Fibroblast of villous mesenchyme (primary cell): ENCODE results near the gene GPX2. TPM values are rescaled to one million over a fixed set of nuclear protein-coding genes. Genes with fewer than 3 reads are reported as not detected.

Source experiments
- DNase-seq: peaks from one replicate; pipeline ENCODE4 v3.0.0-alpha.2; 2010; ENCODE audit warnings: low read depth
- H3K4me3 ChIP-seq: 2 replicates; pipeline ENCODE4 v1.5.1; 2011; ENCODE audit warnings: low read depth, mild to moderate bottlenecking, low read length
- total RNA-seq: library from RNA; depleted of rRNA; stranded (reverse); fragments of >200 nt; gene quantifications from 2 replicates; pipeline ENCODE4 v1.2.3, GENCODE V29; 2012
- TF ChIP-seq, protein P1 (sequence below): IDR thresholded peaks from 2 replicates; pipeline ENCODE4 v1.5.1; 2012; ENCODE audit warnings: low read depth, mild to moderate bottlenecking, low read length; ENCODE audit not compliant: insufficient read depth

GPX2 gene
- total RNA-seq, result not detected in 2 replicates

- H3K4me3 ChIP-seq, result no peak within 1 kb of the TSS
- TF ChIP-seq, protein P1, sequence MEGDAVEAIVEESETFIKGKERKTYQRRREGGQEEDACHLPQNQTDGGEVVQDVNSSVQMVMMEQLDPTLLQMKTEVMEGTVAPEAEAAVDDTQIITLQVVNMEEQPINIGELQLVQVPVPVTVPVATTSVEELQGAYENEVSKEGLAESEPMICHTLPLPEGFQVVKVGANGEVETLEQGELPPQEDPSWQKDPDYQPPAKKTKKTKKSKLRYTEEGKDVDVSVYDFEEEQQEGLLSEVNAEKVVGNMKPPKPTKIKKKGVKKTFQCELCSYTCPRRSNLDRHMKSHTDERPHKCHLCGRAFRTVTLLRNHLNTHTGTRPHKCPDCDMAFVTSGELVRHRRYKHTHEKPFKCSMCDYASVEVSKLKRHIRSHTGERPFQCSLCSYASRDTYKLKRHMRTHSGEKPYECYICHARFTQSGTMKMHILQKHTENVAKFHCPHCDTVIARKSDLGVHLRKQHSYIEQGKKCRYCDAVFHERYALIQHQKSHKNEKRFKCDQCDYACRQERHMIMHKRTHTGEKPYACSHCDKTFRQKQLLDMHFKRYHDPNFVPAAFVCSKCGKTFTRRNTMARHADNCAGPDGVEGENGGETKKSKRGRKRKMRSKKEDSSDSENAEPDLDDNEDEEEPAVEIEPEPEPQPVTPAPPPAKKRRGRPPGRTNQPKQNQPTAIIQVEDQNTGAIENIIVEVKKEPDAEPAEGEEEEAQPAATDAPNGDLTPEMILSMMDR, result no peak
- no peak for DNase-seq
Measured at GRCh38 chr14:64942531-64943111, at the start of gene GPX2. TSS of gene GPX2 (minus strand) at chr14:64942745. CDS start at chr14:64942726, 19 bp downstream.

- TF ChIP-seq, protein P1, result no peak
- no peak for DNase-seq
- no peak overlapping the region for H3K4me3 ChIP-seq
Measured at GRCh38 chr14:64990939-64991338, 48.4 kb upstream of the GPX2 start.

DNA sequence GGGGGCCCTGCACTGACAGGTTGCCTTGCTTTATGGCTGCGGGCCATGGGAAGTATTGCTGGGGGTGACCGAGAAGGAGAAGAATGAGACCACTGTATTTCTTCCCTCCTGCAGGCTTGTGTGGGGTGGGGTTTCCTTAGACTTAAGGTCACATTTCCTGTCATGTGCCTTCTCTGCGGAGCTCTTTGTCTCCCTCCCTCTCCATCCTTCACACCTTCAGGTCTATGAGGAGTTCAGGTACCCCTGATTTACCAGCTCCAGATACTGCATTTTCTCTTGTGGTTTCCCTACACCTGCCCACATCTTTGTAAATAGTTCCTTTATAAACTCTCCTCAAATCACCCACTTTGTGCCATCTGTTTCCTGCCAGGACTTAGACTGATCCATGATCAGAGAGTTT, 47.8 kb upstream of the GPX2 start:
- no peak for DNase-seq
- TF ChIP-seq, protein P1, result no peak
- H3K4me3 ChIP-seq, result no peak overlapping the region

DNA sequence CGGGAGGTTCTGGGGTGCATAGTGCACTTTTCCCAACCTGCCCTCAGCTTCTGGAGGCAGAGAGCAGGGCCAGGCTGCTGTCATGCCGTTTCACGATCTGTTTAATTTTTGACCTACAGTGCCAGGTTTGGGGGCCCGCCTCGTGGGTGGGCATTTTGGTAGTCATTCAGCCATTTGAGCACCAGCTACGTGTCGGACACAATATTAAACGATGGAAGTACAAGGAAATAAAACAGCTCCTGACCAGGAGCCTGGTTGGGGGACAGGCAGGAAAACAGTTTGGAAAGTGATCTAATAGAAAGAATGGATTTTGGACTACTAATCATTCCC, 44.9 kb upstream of the GPX2 start:
- TF ChIP-seq, protein P1, result no peak
- H3K4me3 ChIP-seq, result peak overlapping the region; percentile 92
- no peak for DNase-seq

- TF ChIP-seq, protein P1, result peak; percentile 65
- DNase-seq, result peak; percentile 97
- H3K4me3 ChIP-seq, result peak within 1 kb of the TSS; percentile 92
Measured at GRCh38 chr14:64986648-64987437, 44.3 kb upstream of the GPX2 start, which contains the start of gene FNTB. TSS of gene FNTB (plus strand) at chr14:64986895. CDS start at chr14:64986954, 59 bp downstream.

- TF ChIP-seq, protein P1, result peak; percentile 66
- peak overlapping the region; percentile 9 for H3K4me3 ChIP-seq
- peak; percentile 66 for DNase-seq
Measured at GRCh38 chr14:64983439-64984310, 41.1 kb upstream of the GPX2 start.
